ENCODE data around the gene ZNF512B.
"Not testable (repeated sequence)": the region's sequence is repeated elsewhere in the genome, so short reads cannot be mapped to it uniquely, and the experiment has no call there.

ZNF512B gene

GRCh38 chr20:63969838-63970713, at the start of gene ZNF512B:
TSS of gene ZNF512B (minus strand) at chr20:63969930. CDS start at chr20:63967950, 1,980 bp downstream.
- no peak for DNase-seq

GRCh38 chr20:64015635-64016034, 45.9 kb upstream of the ZNF512B start:
- DNase-seq: no peak

GRCh38 chr20:64012385-64013154, 42.8 kb upstream of the ZNF512B start:
- not testable (repeated sequence) for DNase-seq

GRCh38 chr20:64011366-64011779, 41.6 kb upstream of the ZNF512B start:
- no peak for DNase-seq

GRCh38 chr20:64010711-64011237, 41.0 kb upstream of the ZNF512B start:
- DNase-seq: no peak

GRCh38 chr20:64009811-64010387, 40.2 kb upstream of the ZNF512B start:
- DNase-seq: no peak

GRCh38 chr20:64006902-64007301, 37.2 kb upstream of the ZNF512B start:
- no peak for DNase-seq

GRCh38 chr20:64006490-64006889, 36.8 kb upstream of the ZNF512B start:
- DNase-seq: no peak

- DNase-seq: no peak
These were observed 35.7 kb upstream of the ZNF512B start for GRCh38 chr20:64005394-64005793.

GRCh38 chr20:64003960-64004725, 34.4 kb upstream of the ZNF512B start:
- no peak for DNase-seq

GRCh38 chr20:64001607-64002011, 31.9 kb upstream of the ZNF512B start:
- no peak for DNase-seq

GRCh38 chr20:64000906-64001305, 31.2 kb upstream of the ZNF512B start:
- DNase-seq: no peak

GRCh38 chr20:63982937-63983336, 13.2 kb upstream of the ZNF512B start:
- DNase-seq: no peak

- peak; percentile 70 for DNase-seq
These were observed 11.3 kb upstream of the ZNF512B start, which contains the start of gene PRPF6 for GRCh38 chr20:63980806-63981728. TSS of gene PRPF6 (plus strand) at chr20:63981132. CDS start at chr20:63981246, 114 bp downstream.

- DNase-seq: no peak
These were observed 10.6 kb upstream of the ZNF512B start for GRCh38 chr20:63980317-63980805.

- DNase-seq: no peak
These were observed 10.0 kb upstream of the ZNF512B start, which contains the start of gene SAMD10 for GRCh38 chr20:63979557-63980316. TSS of gene SAMD10 (minus strand) at chr20:63979642. CDS start at chr20:63979467, 175 bp downstream.

- no peak for DNase-seq
These were observed 9.5 kb upstream of the ZNF512B start for GRCh38 chr20:63979229-63979556.

- no peak for DNase-seq
These were observed 8.8 kb upstream of the ZNF512B start for GRCh38 chr20:63978319-63979228.

GRCh38 chr20:63977739-63978276, 8.1 kb upstream of the ZNF512B start:
- no peak for DNase-seq

All from GOT3 (cell line).